ENCODE data around the gene PRDX3.

- no peak for TF ChIP-seq POLR2A (IDR thresholded peaks at IDR 0.05)
- TF ChIP-seq, protein P1, sequence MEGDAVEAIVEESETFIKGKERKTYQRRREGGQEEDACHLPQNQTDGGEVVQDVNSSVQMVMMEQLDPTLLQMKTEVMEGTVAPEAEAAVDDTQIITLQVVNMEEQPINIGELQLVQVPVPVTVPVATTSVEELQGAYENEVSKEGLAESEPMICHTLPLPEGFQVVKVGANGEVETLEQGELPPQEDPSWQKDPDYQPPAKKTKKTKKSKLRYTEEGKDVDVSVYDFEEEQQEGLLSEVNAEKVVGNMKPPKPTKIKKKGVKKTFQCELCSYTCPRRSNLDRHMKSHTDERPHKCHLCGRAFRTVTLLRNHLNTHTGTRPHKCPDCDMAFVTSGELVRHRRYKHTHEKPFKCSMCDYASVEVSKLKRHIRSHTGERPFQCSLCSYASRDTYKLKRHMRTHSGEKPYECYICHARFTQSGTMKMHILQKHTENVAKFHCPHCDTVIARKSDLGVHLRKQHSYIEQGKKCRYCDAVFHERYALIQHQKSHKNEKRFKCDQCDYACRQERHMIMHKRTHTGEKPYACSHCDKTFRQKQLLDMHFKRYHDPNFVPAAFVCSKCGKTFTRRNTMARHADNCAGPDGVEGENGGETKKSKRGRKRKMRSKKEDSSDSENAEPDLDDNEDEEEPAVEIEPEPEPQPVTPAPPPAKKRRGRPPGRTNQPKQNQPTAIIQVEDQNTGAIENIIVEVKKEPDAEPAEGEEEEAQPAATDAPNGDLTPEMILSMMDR (IDR thresholded peaks at IDR 0.05), result no peak
These were observed 29.9 kb upstream of the PRDX3 start for GRCh38 chr10:119208553-119208940.

All from right lobe of liver (tissue), 4 donors.